ENCODE results near the gene MND1. TPM values are rescaled to one million over a fixed set of nuclear protein-coding genes. Genes with fewer than 3 reads are reported as not detected.

MND1 gene
- total and polyA plus RNA-seq, 2 donors (not counting 3 experiments of a cell fraction or from before 2014, with no cell fraction given) = 0.66 to 7.7 TPM

GRCh38 chr4:153348006-153348405 lies 3.5 kb downstream of the MND1 start:
- Histone ChIP-seq H4K20me1 (replicated peaks; ENCODE audit: control insufficient read depth, extremely low read depth, insufficient read depth, low read length) (no peaks in the 10 kb centered on the region), H3K9ac (replicated peaks; ENCODE audit: extremely low read depth, insufficient read depth, low read length) (no peak overlapping the region), H3K9me3 (replicated peaks; ENCODE audit: control insufficient read depth, insufficient read depth, low read length) (no peaks in the 10 kb centered on the region), H3K27ac (ENCODE audit: insufficient read depth, low read depth, low read length) (no peak overlapping the region), H3K4me1 (ENCODE audit: control insufficient read depth, extremely low read depth, insufficient read depth, low read length) (peaks cover 12% of the 10 kb centered on the region), H3K4me2 (ENCODE audit: insufficient read depth, low read length) (no peak overlapping the region), H3K79me2 (ENCODE audit: control insufficient read depth, insufficient read depth, low read length) (peaks cover 4% of the 10 kb centered on the region), H3K27me3 (ENCODE audit: control insufficient read depth in 2 of 2, insufficient read depth in 2 of 2, low read length in 2 of 2) (no peaks in the 10 kb centered on the region), H3K36me3 (ENCODE audit: control insufficient read depth in 2 of 2, extremely low read depth in 1 of 2, insufficient read depth in 2 of 2, low read length in 2 of 2) (peaks cover 0 to 2% of the 10 kb centered on the region in 2 experiments), H3K4me3 (replicated peaks in 1 of 3; ENCODE audit: insufficient read depth in 1 of 3, low read depth in 1 of 3, low read length in 3 of 3) (no peak overlapping the region), H3K9me1 (replicated peaks; ENCODE audit: control insufficient read depth, extremely low read depth, insufficient read depth, low read length) (no peaks in the 10 kb centered on the region), H2AFZ (ENCODE audit: low read depth, low read length) (no peak overlapping the region)
- no peak for DNase-seq (ENCODE audit: low read depth, low spot score)
- POLR2A ChIA-PET = no interaction called here
- no TSS peak for BruUV-seq (replicated peaks)
- CTCF ChIA-PET = interaction anchor here (1.2 to 1.8 kb wide), 2 partner anchors 226 to 402 kb away, joined by 3 to 18 read pairs; no protein-coding TSS in a partner anchor
- dilution Hi-C loops (cut with MboI; ENCODE audit: extremely low pct_ligation_motif_present, low sequenced_read_pairs) (no loop called here), intact Hi-C loops (cut with micrococcal nuclease) (no loop called here)
- TF ChIP-seq EZH2 (IDR thresholded peaks at IDR 0.05; ENCODE audit: borderline replicate concordance, low read depth, low read length, severe bottlenecking) (no peak), FOS (IDR thresholded peaks at IDR 0.05; ENCODE audit: borderline replicate concordance, insufficient read depth, low read length) (no peak), MYC (IDR thresholded peaks at IDR 0.05; ENCODE audit: low read depth, low read length) (no peak), POLR2A (IDR thresholded peaks at IDR 0.05; ENCODE audit: low read depth, low read length) (no peak), GATA2 (IDR thresholded peaks at IDR 0.05; ENCODE audit: insufficient read depth, insufficient read length, low read depth, low read length) (no peak), POLR2AphosphoS5 (IDR thresholded peaks at IDR 0.05; ENCODE audit: insufficient read depth, low read depth, low read length) (no peak), JUN (IDR thresholded peaks at IDR 0.05; ENCODE audit: borderline replicate concordance, insufficient read depth, insufficient read length, low read depth) (no peak), MAX (IDR thresholded peaks at IDR 0.05; ENCODE audit: insufficient read depth, insufficient read length) (no peak)
- TF ChIP-seq, protein P1, sequence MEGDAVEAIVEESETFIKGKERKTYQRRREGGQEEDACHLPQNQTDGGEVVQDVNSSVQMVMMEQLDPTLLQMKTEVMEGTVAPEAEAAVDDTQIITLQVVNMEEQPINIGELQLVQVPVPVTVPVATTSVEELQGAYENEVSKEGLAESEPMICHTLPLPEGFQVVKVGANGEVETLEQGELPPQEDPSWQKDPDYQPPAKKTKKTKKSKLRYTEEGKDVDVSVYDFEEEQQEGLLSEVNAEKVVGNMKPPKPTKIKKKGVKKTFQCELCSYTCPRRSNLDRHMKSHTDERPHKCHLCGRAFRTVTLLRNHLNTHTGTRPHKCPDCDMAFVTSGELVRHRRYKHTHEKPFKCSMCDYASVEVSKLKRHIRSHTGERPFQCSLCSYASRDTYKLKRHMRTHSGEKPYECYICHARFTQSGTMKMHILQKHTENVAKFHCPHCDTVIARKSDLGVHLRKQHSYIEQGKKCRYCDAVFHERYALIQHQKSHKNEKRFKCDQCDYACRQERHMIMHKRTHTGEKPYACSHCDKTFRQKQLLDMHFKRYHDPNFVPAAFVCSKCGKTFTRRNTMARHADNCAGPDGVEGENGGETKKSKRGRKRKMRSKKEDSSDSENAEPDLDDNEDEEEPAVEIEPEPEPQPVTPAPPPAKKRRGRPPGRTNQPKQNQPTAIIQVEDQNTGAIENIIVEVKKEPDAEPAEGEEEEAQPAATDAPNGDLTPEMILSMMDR (IDR thresholded peaks at IDR 0.05; ENCODE audit: extremely low read depth in 1 of 2, insufficient read depth in 1 of 2, low read depth in 1 of 2, low read length in 2 of 2) = no peak
- no peak for FAIRE-seq

All from endothelial cell of umbilical vein (primary cell).